H4 (cell line): ENCODE results near the gene CAPZB. TPM values are rescaled to one million over a fixed set of nuclear protein-coding genes. Genes with fewer than 3 reads are reported as not detected.

Experiments
- DNase-seq: peaks from one replicate; pipeline ENCODE4 v3.0.0-alpha.2; 2015; ENCODE audit warnings: low spot score
- total RNA-seq: library from RNA; depleted of rRNA; stranded (reverse); fragments of >200 nt; shearing (Covaris generic); gene quantifications from 2 replicates; pipeline ENCODE4 v1.2.3, GENCODE V29; 2014

The CAPZB gene
- total RNA-seq, 1 experiment from 2014 or later: 184 TPM

GRCh38 chr1:19385221-19385620 lies 100.1 kb downstream of the CAPZB start:
- DNase-seq: no peak

GRCh38 chr1:19384772-19385187 lies 100.6 kb downstream of the CAPZB start:
- no peak for DNase-seq

GRCh38 chr1:19384113-19384512 lies 101.2 kb downstream of the CAPZB start:
- DNase-seq: no peak

- DNase-seq: no peak
Observed at GRCh38 chr1:19382222-19382621, 103.1 kb downstream of the CAPZB start.

- no peak for DNase-seq
Observed at GRCh38 chr1:19381261-19381660, 104.1 kb downstream of the CAPZB start.

- DNase-seq: no peak
Observed at GRCh38 chr1:19377812-19378718, 107.3 kb downstream of the CAPZB start.

- DNase-seq: no peak
Observed at GRCh38 chr1:19376428-19377372, 108.6 kb downstream of the CAPZB start.

GRCh38 chr1:19375631-19376400 lies 109.5 kb downstream of the CAPZB start:
- DNase-seq: no peak

- no peak for DNase-seq
Observed at GRCh38 chr1:19374926-19375325, 110.4 kb downstream of the CAPZB start.

- DNase-seq: no peak
Observed at GRCh38 chr1:19374083-19374801, 111.1 kb downstream of the CAPZB start.

- no peak for DNase-seq
Observed at GRCh38 chr1:19373211-19374082, 111.9 kb downstream of the CAPZB start.

- DNase-seq: no peak
Observed at GRCh38 chr1:19372602-19373001, 112.7 kb downstream of the CAPZB start.

GRCh38 chr1:19372136-19372514 lies 113.2 kb downstream of the CAPZB start:
- DNase-seq: no peak

- DNase-seq: no peak
Observed at GRCh38 chr1:19371226-19372135, 113.9 kb downstream of the CAPZB start.

- DNase-seq: no peak
Observed at GRCh38 chr1:19370453-19371170, 114.7 kb downstream of the CAPZB start.

- DNase-seq: no peak
Observed at GRCh38 chr1:19369396-19370090, 115.8 kb downstream of the CAPZB start.

GRCh38 chr1:19368964-19369363 lies 116.4 kb downstream of the CAPZB start:
- DNase-seq: no peak

GRCh38 chr1:19368050-19368449 lies 117.3 kb downstream of the CAPZB start:
- no peak for DNase-seq
